Spleen (tissue), 7 donors: Measurements from ENCODE around the gene EPHA5.

ENCODE experiments used
- CTCF ChIP-seq, 11 experiments: fragments of 200-600 bp in 7 of 11; fragments of 450-650 bp in 4 of 11; sonication (generic) in 4 of 11; IDR thresholded peaks in 8 of 11; conservative IDR thresholded peaks in 3 of 11; 1 replicate in 7 of 11; 2 replicates in 4 of 11; pipeline versions ENCODE4 v1.4.0 to v1.8.0; 2016 to 2021; ENCODE audit warnings: antibody characterized with exemption in 11 of 11, inconsistent platforms in 4 of 11, mild to moderate bottlenecking in 1 of 11
- POLR2A ChIP-seq, 3 donors: fragments of 450-650 bp; IDR thresholded peaks; one replicate each; pipeline ENCODE4 v1.5.1; 2017; ENCODE audit warnings: antibody characterized with exemption in 3 of 3, mild to moderate bottlenecking in 1 of 3
- donor health status: DM: no; HTN: no; CAD: no; lungs with moderate emphysema.
- donor health status: DM: no; HTN: no; CAD: no.
- donor health status: DM: no; HTN: no; CAD: no.

- TF ChIP-seq CTCF (IDR thresholded peaks at IDR 0.05 in 8 of 11, conservative IDR thresholded peaks at IDR 0.05 in 3 of 11) (no peak), POLR2A (IDR thresholded peaks at IDR 0.05) (no peak)
Observed at GRCh38 chr4:65370709-65371108, 299.6 kb downstream of the EPHA5 start.
